SU-DHL-6 (cell line): Measurements from ENCODE around the gene S100A5.
"Not testable (repeated sequence)": the region's sequence is repeated elsewhere in the genome, so short reads cannot be mapped to it uniquely, and the experiment has no call there.

Experiments used
- H2AFZ ChIP-seq: fragments of 200-600 bp; sonication (generic); 2 replicates; pipeline ENCODE4 v1.6.1; 2014; ENCODE audit warnings: low read depth, mild to moderate bottlenecking, moderate library complexity, mixed read lengths, antibody characterized with exemption, low read length; ENCODE audit not compliant: severe bottlenecking
- H3F3A ChIP-seq: fragments of 200-600 bp; shearing (Covaris generic); 2 replicates; pipeline ENCODE4 v1.6.0; 2016; ENCODE audit warnings: antibody characterized with exemption, mild to moderate bottlenecking; ENCODE audit not compliant: insufficient read depth
- H3K27ac ChIP-seq: fragments of 200-600 bp; sonication (generic); 2 replicates; pipeline ENCODE4 v1.5.1; 2016; ENCODE audit warnings: low read depth, mild to moderate bottlenecking, low read length, moderate library complexity, mixed read lengths
- H3K27me3 ChIP-seq: fragments of 200-600 bp; sonication (generic), shearing (Covaris generic); 2 replicates; pipeline ENCODE4 v1.6.0; 2014; ENCODE audit warnings: mild to moderate bottlenecking, low read length
- H3K36me3 ChIP-seq: fragments of 200-600 bp; sonication (generic); 2 replicates; pipeline ENCODE4 v1.6.1; 2014; ENCODE audit warnings: mild to moderate bottlenecking, low read length, mixed read lengths
- H3K4me2 ChIP-seq: fragments of 300-600, 200-600 bp; shearing (Covaris generic), sonication (generic); 2 replicates; pipeline ENCODE4 v1.6.0; 2014; ENCODE audit warnings: low read length, low read depth, mild to moderate bottlenecking; ENCODE audit not compliant: poor library complexity, severe bottlenecking
- H3K4me3 ChIP-seq: fragments of 200-600 bp; sonication (generic); 2 replicates; pipeline ENCODE4 v1.5.1; 2014; ENCODE audit warnings: antibody characterized with exemption, low read length, mild to moderate bottlenecking, mixed read lengths; ENCODE audit not compliant: insufficient read depth, poor library complexity, severe bottlenecking
- H3K79me2 ChIP-seq: fragments of 200-600 bp; sonication (generic); 2 replicates; pipeline ENCODE4 v1.6.1; 2014; ENCODE audit warnings: mild to moderate bottlenecking, low read length, moderate library complexity; ENCODE audit not compliant: insufficient read depth
- H3K9ac ChIP-seq: fragments of 200-600 bp; sonication (generic); 2 replicates; pipeline ENCODE4 v1.7.0; 2014; ENCODE audit warnings: mild to moderate bottlenecking, low read length
- H3K9me2 ChIP-seq: fragments of 200-600 bp; sonication (generic); replicated peaks from 2 replicates; pipeline ENCODE4 v1.6.1; 2014; ENCODE audit warnings: low read length; ENCODE audit not compliant: insufficient read depth
- H3K9me3 ChIP-seq: fragments of 200-600 bp; sonication (generic); 2 replicates; pipeline ENCODE4 v1.6.1; 2014; ENCODE audit warnings: low read length, mixed read lengths; ENCODE audit not compliant: insufficient read depth
- H4K20me1 ChIP-seq: fragments of 200-600 bp; sonication (generic); 2 replicates; pipeline ENCODE4 v1.6.1; 2014; ENCODE audit warnings: low read depth, mild to moderate bottlenecking, antibody characterized with exemption, low read length, moderate library complexity, mixed read lengths
- EZH2phosphoT487 ChIP-seq: fragments of 200-600 bp; sonication (generic), shearing (Covaris generic); conservative IDR thresholded peaks from 2 replicates; pipeline ENCODE4 v1.6.1; 2018; ENCODE audit warnings: mild to moderate bottlenecking, antibody characterized with exemption, low read length, moderate library complexity, mixed read lengths
- TF ChIP-seq, protein P1 (sequence below): fragments of 200-600 bp; sonication (generic); IDR thresholded peaks from one replicate; pipeline ENCODE4 v1.5.1; 2017; ENCODE audit warnings: antibody characterized with exemption, mild to moderate bottlenecking, low read length, moderate library complexity; ENCODE audit not compliant: insufficient read depth, poor library complexity, severe bottlenecking

Gene S100A5

DNA sequence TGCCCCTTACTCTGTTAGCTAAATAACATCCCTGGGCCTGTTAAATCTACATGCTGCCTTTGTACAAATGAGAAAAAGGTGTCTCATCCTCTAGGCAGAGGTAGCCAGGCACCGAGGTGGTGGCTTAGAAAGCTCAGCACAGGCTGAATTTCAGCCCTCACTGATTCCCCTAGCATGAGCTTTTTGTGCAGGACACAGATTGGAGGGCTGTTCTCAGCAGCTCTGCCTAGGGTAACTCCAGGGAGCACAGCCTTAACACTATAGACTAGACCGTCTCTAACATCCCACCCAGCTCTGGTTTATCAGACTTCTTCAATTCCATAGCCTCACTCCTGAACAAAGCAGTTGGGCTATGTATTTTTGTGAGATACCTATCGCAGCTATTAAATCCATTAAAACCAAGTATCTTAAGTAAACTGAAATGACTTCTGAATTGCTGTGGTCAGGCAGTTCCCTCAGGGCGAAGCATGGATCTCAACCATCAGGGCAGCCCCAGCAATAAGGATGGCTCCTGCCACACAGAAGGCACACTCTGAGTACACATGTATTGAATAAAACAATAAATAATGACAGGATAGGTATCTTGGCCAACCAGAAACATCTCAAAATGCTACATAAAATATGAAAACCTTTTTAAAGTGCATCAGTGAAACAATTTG lies 19.8 kb downstream of the S100A5 start:
- Histone ChIP-seq H2AFZ (no peak overlapping the region), H3K27ac (no peak overlapping the region), H3K4me2 (no peak overlapping the region), H3F3A (no peaks in the 10 kb centered on the region), H3K79me2 (no peaks in the 10 kb centered on the region), H4K20me1 (no peaks in the 10 kb centered on the region), H3K9ac (no peak overlapping the region), H3K27me3 (no peaks in the 10 kb centered on the region), H3K36me3 (no peaks in the 10 kb centered on the region), H3K9me2 (no peaks in the 10 kb centered on the region), H3K4me3 (no peak overlapping the region), H3K9me3 (no peaks in the 10 kb centered on the region)
- TF ChIP-seq EZH2phosphoT487: no peak
- TF ChIP-seq, protein P1, sequence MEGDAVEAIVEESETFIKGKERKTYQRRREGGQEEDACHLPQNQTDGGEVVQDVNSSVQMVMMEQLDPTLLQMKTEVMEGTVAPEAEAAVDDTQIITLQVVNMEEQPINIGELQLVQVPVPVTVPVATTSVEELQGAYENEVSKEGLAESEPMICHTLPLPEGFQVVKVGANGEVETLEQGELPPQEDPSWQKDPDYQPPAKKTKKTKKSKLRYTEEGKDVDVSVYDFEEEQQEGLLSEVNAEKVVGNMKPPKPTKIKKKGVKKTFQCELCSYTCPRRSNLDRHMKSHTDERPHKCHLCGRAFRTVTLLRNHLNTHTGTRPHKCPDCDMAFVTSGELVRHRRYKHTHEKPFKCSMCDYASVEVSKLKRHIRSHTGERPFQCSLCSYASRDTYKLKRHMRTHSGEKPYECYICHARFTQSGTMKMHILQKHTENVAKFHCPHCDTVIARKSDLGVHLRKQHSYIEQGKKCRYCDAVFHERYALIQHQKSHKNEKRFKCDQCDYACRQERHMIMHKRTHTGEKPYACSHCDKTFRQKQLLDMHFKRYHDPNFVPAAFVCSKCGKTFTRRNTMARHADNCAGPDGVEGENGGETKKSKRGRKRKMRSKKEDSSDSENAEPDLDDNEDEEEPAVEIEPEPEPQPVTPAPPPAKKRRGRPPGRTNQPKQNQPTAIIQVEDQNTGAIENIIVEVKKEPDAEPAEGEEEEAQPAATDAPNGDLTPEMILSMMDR: no peak

DNA sequence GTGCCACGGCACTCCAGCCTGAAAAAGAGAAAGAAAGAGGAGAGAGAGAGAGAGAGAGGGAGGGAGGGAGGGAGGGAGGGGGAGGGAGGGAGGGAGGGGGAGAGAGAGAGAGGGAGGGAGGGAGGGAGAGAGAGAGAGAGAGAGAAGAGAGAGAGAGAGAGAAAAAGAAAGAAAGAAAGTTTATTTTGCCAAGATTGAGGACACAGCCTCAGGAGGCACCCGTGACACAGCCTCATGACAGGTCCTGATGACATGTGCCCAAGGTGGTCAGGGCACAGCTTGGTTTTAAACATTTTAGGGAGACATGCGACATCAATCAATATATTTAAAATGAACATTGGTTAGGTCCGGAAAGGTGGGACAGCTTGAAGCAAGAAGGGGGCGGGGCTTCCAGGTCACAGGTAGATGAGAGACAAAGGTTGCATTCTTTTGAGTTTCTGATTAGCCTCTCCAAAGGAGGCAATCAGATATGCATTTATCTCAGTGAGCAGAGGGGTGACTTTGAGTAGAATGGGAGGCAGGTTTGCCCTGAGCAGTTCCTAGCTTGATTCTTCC lies 20.5 kb downstream of the S100A5 start:
- not testable (repeated sequence) for H3K4me3 ChIP-seq, H3K9me2 ChIP-seq, H3K79me2 ChIP-seq, H3K27me3 ChIP-seq, H4K20me1 ChIP-seq, H2AFZ ChIP-seq, H3F3A ChIP-seq, H3K9me3 ChIP-seq, H3K27ac ChIP-seq, H3K4me2 ChIP-seq, H3K36me3 ChIP-seq, H3K9ac ChIP-seq

DNA sequence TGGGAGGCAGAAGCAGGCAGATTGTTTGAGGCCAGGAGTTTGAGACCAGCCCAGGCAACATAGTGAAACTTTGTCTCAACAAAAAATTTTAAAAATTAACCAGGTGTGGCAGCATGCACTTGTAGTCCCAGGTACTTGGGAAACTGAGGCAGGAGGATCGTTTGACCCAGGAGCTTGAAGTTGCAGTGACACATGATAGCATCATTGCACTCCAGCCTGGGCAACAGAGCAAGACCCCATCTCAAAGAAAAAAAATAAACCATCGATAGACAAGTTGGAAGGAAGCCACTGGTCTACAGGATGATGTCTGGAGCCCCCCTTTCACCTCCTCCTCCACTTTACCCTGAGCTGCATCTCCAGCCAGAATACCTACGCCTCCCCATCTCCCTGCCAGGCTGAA lies 21.5 kb downstream of the S100A5 start:
- H3K9me2 ChIP-seq: no peaks in the 10 kb centered on the region
- H3F3A ChIP-seq: no peaks in the 10 kb centered on the region
- no peak overlapping the region for H3K4me3 ChIP-seq
- no peaks in the 10 kb centered on the region for H3K27me3 ChIP-seq
- no peak overlapping the region for H3K27ac ChIP-seq
- H3K9ac ChIP-seq: no peak overlapping the region
- no peak overlapping the region for H2AFZ ChIP-seq
- H3K4me2 ChIP-seq: no peak overlapping the region
- no peaks in the 10 kb centered on the region for H3K9me3 ChIP-seq
- no peaks in the 10 kb centered on the region for H4K20me1 ChIP-seq
- H3K79me2 ChIP-seq: no peaks in the 10 kb centered on the region
- no peaks in the 10 kb centered on the region for H3K36me3 ChIP-seq
- TF ChIP-seq EZH2phosphoT487: no peak
- TF ChIP-seq, protein P1: no peak
